Cardiac septum (tissue), 1 donor: Measurements from ENCODE around the gene KRTAP10-10. TPM values are rescaled to one million over a fixed set of nuclear protein-coding genes. Genes with fewer than 3 reads are reported as not detected.

ENCODE experiments used
- total RNA-seq: library from RNA; stranded (reverse); fragmentation: NEBNext Ultra II Directional; extraction: Animal tissue kit (Norgen Biotek cat#: 25700); gene quantifications from one replicate; pipeline ENCODE4 v1.2.1, GENCODE V29; 2021
- donor health status: DM: no; HTN: no; CAD: no.

KRTAP10-10 gene
- total RNA-seq, 1 donor from 2014 or later: not detected

Other genes starting within 250 kb of the KRTAP10-10 start
- 2.9 TPM for gene LRRC3, start 181.8 kb upstream of the KRTAP10-10 start, total RNA-seq
- gene KRTAP10-1, start 97.2 kb upstream of the KRTAP10-10 start, total RNA-seq: not detected
- not detected for gene KRTAP10-2, start 85.9 kb upstream of the KRTAP10-10 start, total RNA-seq
- not detected for gene KRTAP10-3, start 78.6 kb upstream of the KRTAP10-10 start, total RNA-seq
- gene KRTAP10-4, start 63.6 kb upstream of the KRTAP10-10 start, total RNA-seq: not detected
- gene KRTAP10-5, start 56.8 kb upstream of the KRTAP10-10 start, total RNA-seq: not detected
- not detected for gene KRTAP10-6, start 44.9 kb upstream of the KRTAP10-10 start, total RNA-seq
- not detected for gene KRTAP10-7, start 36.8 kb upstream of the KRTAP10-10 start, total RNA-seq
- gene KRTAP10-8, start 25.3 kb upstream of the KRTAP10-10 start, total RNA-seq: not detected
- gene KRTAP10-9, start 10.3 kb upstream of the KRTAP10-10 start, total RNA-seq: not detected
- not detected for gene KRTAP10-11, start 9.1 kb downstream of the KRTAP10-10 start, total RNA-seq
- not detected for gene KRTAP12-4, start 17.3 kb downstream of the KRTAP10-10 start, total RNA-seq
- not detected for gene KRTAP12-3, start 20.6 kb downstream of the KRTAP10-10 start, total RNA-seq
- not detected for gene KRTAP12-2, start 29.6 kb downstream of the KRTAP10-10 start, total RNA-seq
- not detected for gene KRTAP12-1, start 44.8 kb downstream of the KRTAP10-10 start, total RNA-seq
- not detected for gene KRTAP10-12, start 59.8 kb downstream of the KRTAP10-10 start, total RNA-seq
- not detected for gene TSPEAR, start 74.2 kb downstream of the KRTAP10-10 start, total RNA-seq
- gene UBE2G2, start 164.5 kb downstream of the KRTAP10-10 start, total RNA-seq: 69.7 TPM
- 66.0 TPM for gene SUMO3, start 180.7 kb downstream of the KRTAP10-10 start, total RNA-seq
- gene PTTG1IP, start 236.3 kb downstream of the KRTAP10-10 start, total RNA-seq: 194 TPM